ENCODE measurements around the gene MAST1.

DNA sequence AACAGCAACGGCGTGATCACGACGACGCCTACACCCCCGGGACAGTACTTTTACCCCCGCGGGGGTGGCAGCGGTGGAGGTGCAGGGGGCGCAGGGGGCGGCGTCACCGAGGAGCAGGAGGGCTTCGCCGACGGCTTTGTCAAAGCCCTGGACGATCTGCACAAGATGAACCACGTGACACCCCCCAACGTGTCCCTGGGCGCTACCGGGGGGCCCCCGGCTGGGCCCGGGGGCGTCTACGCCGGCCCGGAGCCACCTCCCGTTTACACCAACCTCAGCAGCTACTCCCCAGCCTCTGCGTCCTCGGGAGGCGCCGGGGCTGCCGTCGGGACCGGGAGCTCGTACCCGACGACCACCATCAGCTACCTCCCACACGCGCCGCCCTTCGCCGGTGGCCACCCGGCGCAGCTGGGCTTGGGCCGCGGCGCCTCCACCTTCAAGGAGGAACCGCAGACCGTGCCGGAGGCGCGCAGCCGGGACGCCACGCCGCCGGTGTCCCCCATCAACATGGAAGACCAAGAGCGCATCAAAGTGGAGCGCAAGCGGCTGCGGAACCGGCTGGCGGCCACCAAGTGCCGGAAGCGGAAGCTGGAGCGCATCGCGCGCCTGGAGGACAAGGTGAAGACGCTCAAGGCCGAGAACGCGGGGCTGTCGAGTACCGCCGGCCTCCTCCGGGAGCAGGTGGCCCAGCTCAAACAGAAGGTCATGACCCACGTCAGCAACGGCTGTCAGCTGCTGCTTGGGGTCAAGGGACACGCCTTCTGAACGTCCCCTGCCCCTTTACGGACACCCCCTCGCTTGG lies 46.1 kb upstream of the MAST1 start:
- TF ChIP-seq, protein P1, sequence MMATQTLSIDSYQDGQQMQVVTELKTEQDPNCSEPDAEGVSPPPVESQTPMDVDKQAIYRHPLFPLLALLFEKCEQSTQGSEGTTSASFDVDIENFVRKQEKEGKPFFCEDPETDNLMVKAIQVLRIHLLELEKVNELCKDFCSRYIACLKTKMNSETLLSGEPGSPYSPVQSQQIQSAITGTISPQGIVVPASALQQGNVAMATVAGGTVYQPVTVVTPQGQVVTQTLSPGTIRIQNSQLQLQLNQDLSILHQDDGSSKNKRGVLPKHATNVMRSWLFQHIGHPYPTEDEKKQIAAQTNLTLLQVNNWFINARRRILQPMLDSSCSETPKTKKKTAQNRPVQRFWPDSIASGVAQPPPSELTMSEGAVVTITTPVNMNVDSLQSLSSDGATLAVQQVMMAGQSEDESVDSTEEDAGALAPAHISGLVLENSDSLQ (IDR thresholded peaks at IDR 0.05) = no peak
- TF ChIP-seq FOXA1 (IDR thresholded peaks at IDR 0.05) = no peak
